GM12872 (cell line): ENCODE results near the gene CNPY3.

Source experiments
- CTCF ChIP-seq: IDR thresholded peaks from 3 replicates; pipeline ENCODE4 v1.5.1; 2011; ENCODE audit warnings: low read depth, mild to moderate bottlenecking, low read length, moderate library complexity; ENCODE audit not compliant: insufficient read depth

Gene CNPY3

GRCh38 chr6:42914546-42914945 lies 14.7 kb upstream of the CNPY3 start:
- TF ChIP-seq CTCF, result no peak

- no peak for TF ChIP-seq CTCF
Observed at GRCh38 chr6:42915732-42916131, 13.5 kb upstream of the CNPY3 start, which contains the start of gene PTCRA. TSS of gene PTCRA (plus strand) at chr6:42916053. CDS start at chr6:42916070, 17 bp downstream.

- no peak for TF ChIP-seq CTCF
Observed at GRCh38 chr6:42916288-42916687, 13.0 kb upstream of the CNPY3 start.

DNA sequence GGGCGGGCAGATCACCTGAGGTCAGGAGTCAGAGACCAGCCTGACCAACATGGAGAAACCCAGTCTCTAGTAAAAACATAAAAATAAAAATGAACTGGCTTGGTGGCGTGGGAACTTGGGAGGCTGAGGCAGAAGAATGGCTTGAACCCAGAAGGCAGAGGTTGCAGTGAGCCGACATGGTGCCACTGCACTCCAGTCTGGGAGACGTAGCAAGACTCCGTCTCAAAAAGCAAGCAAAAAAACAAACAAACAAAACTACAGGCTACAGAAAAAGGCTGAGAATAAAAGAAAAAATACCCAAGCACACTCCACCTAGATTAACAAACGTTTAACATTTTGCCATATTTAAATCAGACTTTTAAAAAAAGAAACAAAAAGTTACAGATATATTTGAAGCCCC lies 7.5 kb upstream of the CNPY3 start:
- no peak for TF ChIP-seq CTCF

DNA sequence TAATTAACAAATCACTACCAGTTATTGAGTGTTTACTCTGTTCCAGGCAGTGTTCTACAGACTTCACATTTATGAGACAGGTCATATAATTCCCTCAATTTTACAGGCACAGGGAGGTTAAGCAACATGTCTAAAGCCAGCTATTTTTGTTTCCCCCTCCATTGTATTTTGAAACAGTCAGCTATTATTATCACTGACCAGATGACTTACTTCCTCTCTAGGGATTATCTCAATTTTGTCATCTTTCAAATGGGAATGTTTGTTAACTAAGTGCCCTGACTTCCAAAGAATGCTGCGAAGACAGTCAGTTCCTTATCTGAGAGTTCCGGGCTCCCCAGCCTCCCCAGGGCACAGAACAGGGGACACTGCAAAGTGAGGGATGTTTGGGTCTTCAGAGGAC lies 5.6 kb upstream of the CNPY3 start:
- no peak for TF ChIP-seq CTCF

DNA sequence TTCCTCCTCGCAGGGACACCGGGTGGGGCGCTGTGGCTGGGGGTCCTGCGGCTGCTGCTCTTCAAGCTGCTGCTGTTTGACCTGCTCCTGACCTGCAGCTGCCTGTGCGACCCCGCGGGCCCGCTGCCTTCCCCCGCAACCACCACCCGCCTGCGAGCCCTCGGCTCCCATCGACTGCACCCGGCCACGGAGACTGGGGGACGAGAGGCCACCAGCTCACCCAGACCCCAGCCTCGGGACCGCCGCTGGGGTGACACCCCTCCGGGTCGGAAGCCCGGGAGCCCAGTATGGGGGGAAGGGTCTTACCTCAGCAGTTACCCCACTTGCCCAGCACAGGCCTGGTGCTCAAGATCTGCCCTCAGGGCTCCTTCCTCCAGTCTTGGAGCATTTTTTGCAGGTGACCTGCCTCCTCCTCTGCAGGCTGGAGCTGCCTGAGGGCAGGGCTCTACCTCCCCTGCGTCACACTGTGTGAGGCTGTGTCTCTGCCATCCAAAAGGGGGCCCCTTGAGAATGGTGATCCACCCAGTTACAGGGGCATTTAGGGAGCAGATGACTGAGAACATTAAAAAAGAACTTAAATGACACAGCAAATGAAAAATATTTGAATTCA lies 3.9 kb upstream of the CNPY3 start:
- TF ChIP-seq CTCF, result no peak

- no peak for TF ChIP-seq CTCF
Observed at GRCh38 chr6:42929821-42930360, 611 bp downstream of the CNPY3 start.
